IMR-90 (cell line): Measurements from ENCODE around the gene SLC12A7. TPM values are rescaled to one million over a fixed set of nuclear protein-coding genes. Genes with fewer than 3 reads are reported as not detected.

Source experiments
- polyA plus RNA-seq, 3 experiments: library from polyadenylated mRNA; depleted of rRNA; stranded (reverse); fragments of >200 nt; gene quantifications; 2 replicates each; pipeline ENCODE4 v1.2.3, GENCODE V29; 2012; ENCODE audit warnings: low replicate concordance in 1 of 3
- total RNA-seq: library from RNA; depleted of rRNA; stranded (reverse); fragments of >200 nt; gene quantifications from 2 replicates; pipeline ENCODE4 v1.2.3, GENCODE V29; 2012
- TF ChIP-seq, protein P1 (sequence below): conservative IDR thresholded peaks from 2 replicates; pipeline ENCODE4 v1.5.1; 2012; ENCODE audit warnings: mild to moderate bottlenecking, low read depth, low read length, improper control_type of control experiment

The SLC12A7 gene
- total and polyA plus RNA-seq, 2 of the 4 experiments (the other 2 are of a cell fraction) = 3.0 to 6.1 TPM

DNA sequence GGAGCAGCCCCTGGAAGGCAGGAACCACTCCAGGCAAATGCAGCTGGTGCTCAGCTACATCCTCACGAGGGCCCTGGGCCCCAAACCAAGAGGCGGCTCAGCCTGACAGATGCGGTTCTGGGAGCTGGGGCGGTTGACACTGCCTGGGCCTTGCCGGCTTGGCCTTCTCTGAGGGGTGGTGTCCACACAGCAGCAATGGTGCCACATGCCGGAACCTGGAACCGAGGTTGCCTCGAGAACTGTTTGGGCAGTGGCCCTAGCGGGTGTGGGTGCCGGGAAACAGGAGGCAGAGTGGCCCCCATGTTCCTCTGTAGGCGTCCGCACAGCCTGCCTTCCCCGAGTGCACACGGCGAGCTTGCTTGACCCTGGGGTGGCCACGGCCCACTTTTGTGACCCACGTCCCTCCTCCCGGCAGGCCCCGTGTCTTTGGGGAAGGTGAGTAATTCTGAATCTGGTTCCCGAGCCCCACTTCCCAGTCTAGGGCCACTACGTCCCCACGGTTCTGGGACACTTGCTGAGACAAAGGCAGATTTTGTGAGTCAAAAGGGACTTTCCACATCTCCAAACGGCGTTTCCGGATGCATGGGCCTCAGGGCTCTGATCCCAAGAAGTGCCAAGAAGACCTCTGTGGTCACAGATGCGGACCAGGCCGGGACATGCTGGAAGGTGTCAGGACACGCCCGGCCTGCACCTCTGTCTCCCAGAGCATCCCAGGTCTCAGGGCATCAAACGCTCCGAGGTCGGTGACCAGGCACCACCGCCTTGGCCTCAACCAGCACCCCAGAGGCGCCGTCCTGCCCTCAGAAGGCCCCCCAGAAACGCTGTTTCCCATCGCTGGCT is 27.7 kb upstream of the SLC12A7 start (continued):
- TF ChIP-seq, protein P1, sequence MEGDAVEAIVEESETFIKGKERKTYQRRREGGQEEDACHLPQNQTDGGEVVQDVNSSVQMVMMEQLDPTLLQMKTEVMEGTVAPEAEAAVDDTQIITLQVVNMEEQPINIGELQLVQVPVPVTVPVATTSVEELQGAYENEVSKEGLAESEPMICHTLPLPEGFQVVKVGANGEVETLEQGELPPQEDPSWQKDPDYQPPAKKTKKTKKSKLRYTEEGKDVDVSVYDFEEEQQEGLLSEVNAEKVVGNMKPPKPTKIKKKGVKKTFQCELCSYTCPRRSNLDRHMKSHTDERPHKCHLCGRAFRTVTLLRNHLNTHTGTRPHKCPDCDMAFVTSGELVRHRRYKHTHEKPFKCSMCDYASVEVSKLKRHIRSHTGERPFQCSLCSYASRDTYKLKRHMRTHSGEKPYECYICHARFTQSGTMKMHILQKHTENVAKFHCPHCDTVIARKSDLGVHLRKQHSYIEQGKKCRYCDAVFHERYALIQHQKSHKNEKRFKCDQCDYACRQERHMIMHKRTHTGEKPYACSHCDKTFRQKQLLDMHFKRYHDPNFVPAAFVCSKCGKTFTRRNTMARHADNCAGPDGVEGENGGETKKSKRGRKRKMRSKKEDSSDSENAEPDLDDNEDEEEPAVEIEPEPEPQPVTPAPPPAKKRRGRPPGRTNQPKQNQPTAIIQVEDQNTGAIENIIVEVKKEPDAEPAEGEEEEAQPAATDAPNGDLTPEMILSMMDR = no peak
